Dedifferentiated amniotic fluid mesenchymal stem cell (primary cell): ENCODE results near the gene OR11A1.
A peak's percentile ranks its signal among the peaks of the same experiment; 100 is the strongest.
"Not testable (repeated sequence)": the region's sequence is repeated elsewhere in the genome, so short reads cannot be mapped to it uniquely, and the experiment has no call there.

Experiments used
- DNase-seq: peaks from one replicate; pipeline ENCODE4 v3.0.0-alpha.2; 2016; ENCODE audit errors: extremely low spot score

OR11A1 gene

GRCh38 chr6:29478740-29479139, 21.9 kb upstream of the OR11A1 start:
- DNase-seq: no peak

- no peak for DNase-seq
Observed at GRCh38 chr6:29477923-29478450, 21.1 kb upstream of the OR11A1 start.

- no peak for DNase-seq
Observed at GRCh38 chr6:29474996-29475395, 18.1 kb upstream of the OR11A1 start.

- DNase-seq: no peak
Observed at GRCh38 chr6:29466241-29466640, 9.4 kb upstream of the OR11A1 start.

- DNase-seq: no peak
Observed at GRCh38 chr6:29465801-29466200, 8.9 kb upstream of the OR11A1 start.

- DNase-seq: no peak
Observed at GRCh38 chr6:29465279-29465678, 8.4 kb upstream of the OR11A1 start.

- DNase-seq: no peak
Observed at GRCh38 chr6:29462022-29462421, 5.2 kb upstream of the OR11A1 start.

- no peak for DNase-seq
Observed at GRCh38 chr6:29461021-29461814, 4.3 kb upstream of the OR11A1 start.

GRCh38 chr6:29451471-29452193, 5.2 kb downstream of the OR11A1 start:
- peak; percentile 17 for DNase-seq

GRCh38 chr6:29447670-29448069, 9.2 kb downstream of the OR11A1 start:
- peak; percentile 38 for DNase-seq

- DNase-seq: not testable (repeated sequence)
Observed at GRCh38 chr6:29444031-29444430, 12.8 kb downstream of the OR11A1 start.

GRCh38 chr6:29442719-29443118, 14.2 kb downstream of the OR11A1 start:
- no peak for DNase-seq

GRCh38 chr6:29439006-29439405, 17.9 kb downstream of the OR11A1 start, which contains the start of gene OR10C1:
Gene OR10C1, plus strand, starts transcription at chr6:29439306. Its CDS starts 710 bp downstream, at chr6:29440016.
- no peak for DNase-seq

GRCh38 chr6:29436730-29437129, 20.1 kb downstream of the OR11A1 start:
- DNase-seq: not testable (repeated sequence)

GRCh38 chr6:29426654-29427053, 30.2 kb downstream of the OR11A1 start:
- DNase-seq: no peak

- no peak for DNase-seq
Observed at GRCh38 chr6:29425075-29425474, 31.8 kb downstream of the OR11A1 start.

GRCh38 chr6:29424575-29424974, 32.3 kb downstream of the OR11A1 start:
- DNase-seq: no peak

GRCh38 chr6:29424168-29424567, 32.7 kb downstream of the OR11A1 start:
- no peak for DNase-seq

- DNase-seq: peak; percentile 28
Observed at GRCh38 chr6:29419516-29419915, 37.4 kb downstream of the OR11A1 start.

- DNase-seq: no peak
Observed at GRCh38 chr6:29414588-29414987, 42.3 kb downstream of the OR11A1 start, which contains the start of gene OR12D1. Gene OR12D1, plus strand, starts transcription at chr6:29414928.

- DNase-seq: no peak
Observed at GRCh38 chr6:29403801-29404200, 53.1 kb downstream of the OR11A1 start.

- DNase-seq: no peak
Observed at GRCh38 chr6:29399525-29399924, 57.3 kb downstream of the OR11A1 start.

- no peak for DNase-seq
Observed at GRCh38 chr6:29395331-29395730, 61.5 kb downstream of the OR11A1 start, which contains the start of gene OR12D2. Gene OR12D2, plus strand, starts transcription at chr6:29395631. Its CDS starts 1,069 bp downstream, at chr6:29396700.
